Activated CD4-positive, alpha-beta T cell treated with anti-CD3 and anti-CD28 coated beads for 1 hour (primary cell): ENCODE data around the gene LRRC25.
A peak's percentile ranks its signal among the peaks of the same experiment; 100 is the strongest.

ENCODE experiments used
- DNase-seq: peaks from one replicate; pipeline ENCODE4 v3.0.0-alpha.2; 2020

The LRRC25 gene

GRCh38 chr19:18397242-18398202 lies at the start of gene LRRC25:
Gene LRRC25 (minus strand): TSS chr19:18397622. CDS start chr19:18396963, 659 bp downstream.
- no peak for DNase-seq

DNA sequence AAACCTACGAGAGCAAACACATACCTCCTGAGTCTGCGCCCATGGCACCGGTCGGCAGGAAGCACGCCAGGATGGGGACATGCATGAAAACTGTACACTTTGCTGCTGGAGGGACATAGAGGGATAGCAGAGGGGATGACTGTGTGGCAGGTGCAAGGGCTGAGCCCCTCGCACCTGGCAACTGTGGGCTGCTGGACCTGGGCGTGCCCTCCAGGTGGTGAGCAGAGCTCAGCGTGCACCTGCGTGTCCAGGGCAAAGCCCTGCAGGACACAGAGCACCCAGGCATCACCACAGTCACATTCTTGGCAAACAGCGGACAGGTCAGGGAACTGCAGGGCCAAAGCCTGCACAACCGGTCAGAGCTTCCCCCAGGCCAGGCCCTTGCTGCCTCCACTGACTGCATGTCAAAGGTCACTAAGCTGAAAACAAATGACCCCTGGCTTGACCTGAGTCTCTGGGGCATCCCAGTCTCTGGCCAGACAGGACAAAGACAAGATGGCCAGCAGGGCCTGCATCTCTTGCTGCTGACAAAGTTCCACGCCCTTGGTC lies 49.5 kb upstream of the LRRC25 start:
- no peak for DNase-seq

DNA sequence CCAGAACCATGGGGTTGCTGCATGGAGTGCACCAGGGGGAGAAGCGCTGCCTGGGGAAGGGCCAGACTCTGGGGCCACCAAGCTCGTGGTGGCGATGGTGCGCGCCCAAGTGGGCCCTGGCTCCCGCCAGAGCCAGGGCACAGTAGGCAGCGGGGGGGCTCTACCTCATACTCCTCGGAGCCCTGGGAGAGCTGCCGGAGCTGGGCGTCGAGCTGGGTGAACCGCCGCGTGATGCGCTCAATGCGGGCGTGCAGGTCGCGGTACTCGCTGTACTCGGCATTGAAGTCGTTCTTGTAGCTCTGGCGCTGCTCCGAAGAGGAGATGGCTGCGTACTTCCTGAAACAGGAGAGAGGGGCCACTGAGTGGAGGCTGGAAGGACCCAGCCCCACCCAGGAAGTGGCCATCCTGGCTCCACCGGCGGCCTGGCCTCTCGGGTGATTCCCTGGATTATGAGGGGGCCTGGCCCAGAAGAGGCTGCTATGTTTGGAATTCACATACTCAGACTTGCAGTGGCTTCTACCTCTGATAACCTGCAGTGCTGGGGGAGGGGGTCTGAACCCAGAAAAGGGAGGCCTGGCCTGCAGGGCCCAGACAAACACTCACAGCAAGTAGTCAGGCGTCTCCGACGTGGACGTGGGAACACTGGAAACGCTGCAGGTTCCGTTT lies 48.9 kb upstream of the LRRC25 start:
- DNase-seq, result no peak

DNA sequence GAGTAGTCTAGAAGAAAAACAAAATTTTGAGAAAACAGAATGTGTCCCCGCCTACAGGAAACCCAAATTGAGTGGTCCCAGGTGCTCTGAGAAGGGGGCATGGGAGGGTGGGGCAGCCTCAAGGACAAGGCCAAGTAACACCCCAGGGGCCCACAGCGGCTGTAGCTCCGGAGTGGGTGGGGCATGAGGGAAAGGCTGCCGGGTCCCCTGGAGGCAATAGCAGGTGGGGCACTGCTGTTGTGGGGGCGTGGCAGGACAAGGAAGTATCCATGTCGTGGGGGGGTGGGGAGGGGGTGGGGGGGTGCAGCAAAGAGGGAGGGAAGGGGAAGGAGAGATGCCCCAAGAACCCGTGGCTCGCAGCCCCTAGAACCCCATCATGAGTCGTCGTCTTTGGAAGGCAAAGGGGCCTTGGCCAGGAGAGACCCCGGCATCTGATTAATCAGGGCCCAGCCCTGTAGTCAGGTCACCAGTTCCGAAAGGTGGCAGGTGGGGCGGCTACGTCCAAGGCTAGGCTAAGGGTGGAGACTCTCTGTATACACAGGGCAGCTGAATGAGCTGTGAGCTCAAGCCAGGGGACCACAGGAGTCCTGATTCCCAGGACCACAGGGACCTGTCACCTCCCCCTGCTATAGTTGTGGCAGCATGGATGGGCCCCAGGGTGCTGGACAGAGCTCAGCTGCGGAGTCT lies 48.0 kb upstream of the LRRC25 start:
- DNase-seq, result no peak

DNA sequence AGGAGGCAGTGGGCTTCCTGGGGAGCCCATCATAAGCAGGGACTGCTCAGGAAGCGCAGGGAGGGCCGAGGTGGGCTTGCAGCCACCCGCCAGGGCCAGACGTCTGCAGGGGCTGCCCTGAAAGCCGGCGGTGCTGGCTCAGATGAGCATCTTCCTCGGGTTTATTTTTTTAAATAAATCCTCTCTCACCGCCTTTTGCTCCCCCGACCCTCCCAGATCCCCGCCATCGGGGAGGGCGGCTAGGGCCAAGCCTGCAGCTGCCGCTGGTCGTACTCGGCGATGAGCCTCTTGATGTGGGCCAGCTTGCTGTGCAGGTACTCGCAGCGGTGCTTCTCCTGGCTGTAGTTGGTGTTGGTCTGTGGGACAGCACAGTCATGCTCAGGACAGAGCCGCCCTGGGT lies 47.1 kb upstream of the LRRC25 start:
- DNase-seq, result no peak

DNA sequence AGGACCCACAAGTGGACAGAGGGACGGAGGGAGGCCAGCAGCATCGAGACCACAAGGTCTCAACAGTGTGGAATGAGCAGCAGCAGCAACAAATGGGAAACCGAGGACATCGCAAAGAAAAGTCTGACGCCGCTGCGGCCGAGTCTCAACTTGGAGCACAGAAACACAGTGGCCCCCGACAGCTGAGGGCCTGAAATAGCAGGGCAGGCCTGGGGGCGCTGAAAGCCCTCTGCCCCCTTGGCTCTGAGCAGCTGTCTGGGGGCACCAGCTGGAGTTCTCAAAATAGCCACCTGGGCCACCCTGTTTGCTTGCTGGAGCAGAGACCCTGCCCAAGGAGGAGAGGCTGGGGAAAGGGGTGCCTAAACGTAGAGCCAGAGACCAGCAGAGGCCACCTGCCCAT lies 46.4 kb upstream of the LRRC25 start:
- DNase-seq, result no peak

GRCh38 chr19:18443406-18443805 lies 46.0 kb upstream of the LRRC25 start:
- DNase-seq, result no peak

- no peak for DNase-seq
These were observed 45.5 kb upstream of the LRRC25 start for GRCh38 chr19:18442941-18443340.

- no peak for DNase-seq
These were observed 44.7 kb upstream of the LRRC25 start for GRCh38 chr19:18441804-18442788.

- no peak for DNase-seq
These were observed 43.7 kb upstream of the LRRC25 start for GRCh38 chr19:18440936-18441803.

DNA sequence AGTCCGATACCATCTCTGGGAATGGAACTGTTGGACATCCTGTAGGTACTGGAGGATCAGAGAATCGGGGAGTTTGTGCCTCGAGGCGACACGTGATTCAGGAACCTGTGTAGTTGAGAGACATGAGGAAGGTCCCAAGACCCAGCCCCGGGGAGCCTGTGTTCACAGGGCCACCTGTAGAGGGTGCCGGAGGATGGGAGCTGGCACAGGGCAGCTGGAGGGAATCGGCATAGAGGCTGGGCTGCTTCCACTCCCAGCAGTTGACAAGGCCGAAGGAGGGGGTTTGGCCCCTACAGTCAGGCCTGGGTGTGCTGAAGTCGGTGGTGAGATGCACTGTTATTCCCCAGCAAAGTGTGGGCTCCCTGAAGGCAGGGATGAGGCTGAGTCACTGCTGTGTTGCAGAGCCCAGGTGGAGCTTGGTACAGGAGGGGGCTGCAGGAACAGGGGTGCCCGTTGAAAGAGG lies 43.0 kb upstream of the LRRC25 start:
- no peak for DNase-seq

DNA sequence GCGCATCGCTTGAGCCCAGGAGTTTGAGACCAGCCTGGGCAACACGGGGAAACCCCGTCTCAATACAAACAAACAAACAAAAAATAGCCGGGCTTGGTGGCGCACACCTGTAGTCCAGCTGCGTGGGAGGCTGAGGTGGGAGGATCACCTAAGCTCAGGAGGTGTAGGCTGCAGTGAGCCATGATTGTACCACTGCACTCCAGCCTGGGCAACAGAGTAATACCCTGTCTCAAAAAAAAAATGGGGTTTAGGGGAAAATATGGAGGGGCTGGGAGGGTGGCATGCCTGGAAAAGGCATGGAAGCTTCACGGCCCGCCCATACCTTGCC lies 42.5 kb upstream of the LRRC25 start:
- DNase-seq, result no peak

DNA sequence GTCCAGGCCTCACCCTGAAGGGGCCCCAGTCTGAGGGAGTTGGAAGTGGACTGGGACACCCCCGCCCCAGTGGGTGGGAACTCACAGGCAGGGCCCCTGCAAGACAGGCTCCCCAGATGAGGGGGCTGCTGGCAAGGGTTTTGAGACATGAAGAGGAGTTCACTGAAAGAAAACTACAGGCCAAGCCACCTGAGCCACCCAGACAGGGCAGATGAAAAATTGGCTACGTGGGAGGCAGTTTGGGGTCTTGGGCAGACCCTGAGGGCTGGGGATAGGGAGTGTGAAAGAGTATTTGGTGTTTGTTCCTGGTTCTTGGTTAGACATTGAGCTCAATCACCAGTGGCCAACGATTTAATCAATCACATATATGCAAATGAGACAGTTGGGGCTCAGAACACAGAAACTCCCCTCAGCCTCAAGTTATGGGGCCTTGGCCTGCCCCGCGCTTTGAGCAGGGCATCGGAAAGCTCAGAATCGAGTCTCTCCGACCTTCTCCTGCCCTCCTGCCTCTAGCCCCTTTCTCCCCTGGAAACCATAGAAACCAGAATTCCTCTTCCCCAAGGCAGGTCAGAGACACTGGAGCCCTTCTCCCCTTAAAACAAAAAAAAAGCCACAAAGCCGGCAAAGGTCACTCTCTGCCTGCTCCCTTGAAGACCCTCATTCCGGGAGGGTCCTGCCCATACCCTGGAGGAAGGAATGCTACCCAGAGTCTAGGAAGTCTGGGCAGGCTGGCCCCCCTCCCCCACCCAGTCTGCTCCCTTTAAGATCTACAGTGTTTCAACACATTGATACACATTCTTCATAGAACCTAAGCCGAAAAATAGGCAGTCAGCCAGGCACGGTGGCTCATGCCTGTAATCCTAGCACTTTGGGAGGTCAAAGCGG lies 41.8 kb upstream of the LRRC25 start:
- no peak for DNase-seq

GRCh38 chr19:18438331-18439024 lies 41.1 kb upstream of the LRRC25 start:
- no peak for DNase-seq

DNA sequence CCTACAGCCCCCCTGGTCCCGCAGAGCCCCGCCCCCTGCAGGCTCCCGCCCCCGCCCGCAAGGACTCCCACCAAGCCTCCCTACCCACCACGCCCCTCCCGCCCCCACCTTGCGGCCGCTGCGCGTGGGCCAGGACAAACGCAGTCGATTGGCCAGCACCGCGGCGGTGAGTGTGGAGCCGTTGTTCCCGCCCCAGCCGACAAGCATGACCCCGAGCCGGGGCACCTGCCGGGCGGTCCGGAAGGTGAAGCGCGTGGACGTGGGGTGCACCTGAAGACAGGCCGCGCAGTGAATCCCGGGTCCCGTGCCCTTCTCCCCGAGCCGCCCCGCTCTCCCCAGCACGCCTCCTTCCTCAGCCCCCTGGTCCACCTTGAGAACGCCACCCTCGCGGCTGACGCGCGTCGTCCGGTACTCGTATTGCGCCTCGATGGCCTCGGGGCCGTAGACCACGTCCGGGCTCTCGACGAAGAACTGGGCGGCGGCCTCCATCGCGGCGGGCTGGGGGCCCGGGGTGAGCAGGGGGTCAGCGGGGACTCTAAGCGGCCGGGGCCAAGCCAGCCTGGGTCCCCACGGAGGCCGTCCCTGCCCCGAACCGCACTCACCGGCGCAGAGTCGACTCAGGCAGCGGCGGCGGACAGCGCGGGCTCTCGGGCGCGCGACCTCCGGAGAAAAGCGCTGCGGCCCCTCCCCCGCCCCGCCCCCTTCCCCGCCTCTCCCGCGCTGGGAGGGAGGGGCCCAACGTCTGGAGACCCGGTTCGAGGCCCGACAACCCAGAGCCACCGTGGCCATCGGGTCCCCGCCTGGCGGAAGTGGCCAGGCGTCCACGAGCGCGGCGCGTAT lies 40.3 kb upstream of the LRRC25 start, which contains the start of gene ISYNA1:
Gene ISYNA1, minus strand, starts transcription at position 643 of the 840 bp plus-strand sequence. Its CDS starts 154 bp downstream, at position 489.
- no peak for DNase-seq

DNA sequence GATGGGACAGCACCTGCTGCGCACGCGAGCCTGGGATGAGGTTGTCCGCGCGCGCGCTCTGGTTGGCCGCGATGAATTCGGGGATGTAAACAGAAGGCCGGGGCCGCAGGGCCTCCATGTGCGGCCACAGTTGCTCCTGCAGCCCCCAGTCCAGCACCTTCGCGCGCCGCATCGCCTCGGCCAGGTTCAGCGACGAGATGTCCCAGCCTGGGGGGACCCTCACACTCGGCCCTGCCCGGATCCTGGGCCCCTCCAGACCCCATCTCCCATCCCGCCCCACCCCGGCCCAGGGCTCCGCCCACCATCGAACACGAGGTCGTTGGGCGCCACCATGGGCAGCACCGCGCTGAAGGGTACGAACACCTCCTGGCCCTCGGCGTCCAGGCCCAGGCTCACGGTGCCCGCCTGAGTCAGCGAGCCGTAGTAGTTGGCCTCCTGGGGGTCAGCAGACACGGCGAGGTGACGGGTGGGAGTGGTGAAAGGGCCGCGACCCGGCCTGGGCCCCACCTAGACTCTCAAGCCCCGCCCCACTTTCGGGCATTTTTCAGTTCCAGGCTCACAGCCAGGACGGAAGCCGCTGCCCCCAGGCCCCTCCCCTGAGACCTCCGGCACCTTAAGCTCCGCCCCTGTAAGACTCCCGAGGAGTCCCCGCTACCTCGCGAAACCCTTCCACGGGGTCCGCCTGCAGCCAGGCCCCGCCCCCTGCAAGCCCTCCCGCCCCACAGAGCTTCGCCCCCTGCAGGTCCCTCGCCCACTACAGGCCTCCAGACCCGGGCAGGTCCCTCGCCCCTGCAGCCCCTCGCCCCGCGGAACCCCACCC lies 39.5 kb upstream of the LRRC25 start:
- peak; percentile 60 for DNase-seq
